ENCODE data around the gene CHN1.

Gene CHN1

GRCh38 chr2:174866421-174866820 is 138.8 kb downstream of the CHN1 start:
- no peak for DNase-seq

- DNase-seq: no peak
These were observed 142.0 kb downstream of the CHN1 start for GRCh38 chr2:174863183-174863582.

GRCh38 chr2:174859563-174860169 is 145.5 kb downstream of the CHN1 start:
- DNase-seq: no peak

- no peak for DNase-seq
These were observed 146.4 kb downstream of the CHN1 start for GRCh38 chr2:174858745-174859144.

GRCh38 chr2:174856447-174856846 is 148.7 kb downstream of the CHN1 start:
- DNase-seq: no peak

- peak; percentile 92 for DNase-seq
These were observed 157.9 kb downstream of the CHN1 start for GRCh38 chr2:174846941-174847938.

- DNase-seq: peak; percentile 23
These were observed 159.0 kb downstream of the CHN1 start for GRCh38 chr2:174846218-174846617.

GRCh38 chr2:174844295-174844708 is 160.9 kb downstream of the CHN1 start:
- no peak for DNase-seq

GRCh38 chr2:174842496-174842895 is 162.7 kb downstream of the CHN1 start:
- no peak for DNase-seq

- no peak for DNase-seq
These were observed 163.2 kb downstream of the CHN1 start for GRCh38 chr2:174841936-174842335.

GRCh38 chr2:174841350-174841749 is 163.8 kb downstream of the CHN1 start:
- no peak for DNase-seq

- peak; percentile 92 for DNase-seq
These were observed 164.7 kb downstream of the CHN1 start for GRCh38 chr2:174840436-174840835.

- DNase-seq: no peak
These were observed 165.5 kb downstream of the CHN1 start for GRCh38 chr2:174839662-174840061.

- DNase-seq: no peak
These were observed 168.2 kb downstream of the CHN1 start for GRCh38 chr2:174836995-174837390.

GRCh38 chr2:174836377-174836994 is 168.7 kb downstream of the CHN1 start:
- DNase-seq: peak; percentile 98

GRCh38 chr2:174835797-174836255 is 169.4 kb downstream of the CHN1 start:
- DNase-seq: peak; percentile 100

GRCh38 chr2:174833737-174834136 is 171.4 kb downstream of the CHN1 start:
- DNase-seq: no peak

GRCh38 chr2:174830561-174830960 is 174.6 kb downstream of the CHN1 start:
- DNase-seq: no peak

- DNase-seq: no peak
These were observed 175.6 kb downstream of the CHN1 start for GRCh38 chr2:174829550-174829949.

GRCh38 chr2:174827371-174828369 is 177.5 kb downstream of the CHN1 start:
- DNase-seq: no peak

GRCh38 chr2:174826051-174826450 is 179.1 kb downstream of the CHN1 start:
- DNase-seq: peak; percentile 52

- no peak for DNase-seq
These were observed 181.1 kb downstream of the CHN1 start for GRCh38 chr2:174824068-174824467.

Measured in fibroblast of upper back skin (primary cell).